Measurements from ENCODE around the gene RANBP9.

The RANBP9 gene

DNA sequence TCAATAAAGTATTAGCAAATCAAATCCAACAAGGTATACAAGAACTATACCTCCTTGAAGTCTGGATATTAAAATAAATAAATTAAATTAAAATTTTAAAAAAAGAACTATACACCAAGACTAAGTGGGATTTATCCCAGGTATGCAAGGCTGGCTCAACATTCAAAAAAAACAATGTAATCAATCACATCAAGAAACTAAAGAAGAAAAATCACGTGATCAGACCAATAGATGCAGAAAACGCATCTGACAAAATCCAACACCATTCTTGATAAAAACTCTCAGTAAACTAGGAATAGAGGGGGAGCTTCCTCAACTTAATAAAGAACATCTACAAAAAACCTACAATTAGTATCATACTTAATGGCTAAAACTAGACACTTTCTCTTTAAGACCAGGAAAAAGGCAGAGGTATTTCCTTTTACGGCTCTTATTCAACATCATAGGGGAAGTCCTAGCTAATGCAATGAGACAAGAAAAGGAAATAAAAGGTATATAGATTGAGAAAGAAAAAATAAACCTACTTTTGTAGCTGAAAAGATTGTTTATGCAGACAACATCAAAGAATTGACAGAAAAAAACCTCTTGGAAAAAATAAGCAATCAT, 35.0 kb downstream of the RANBP9 start:
- no peak for DNase-seq

DNA sequence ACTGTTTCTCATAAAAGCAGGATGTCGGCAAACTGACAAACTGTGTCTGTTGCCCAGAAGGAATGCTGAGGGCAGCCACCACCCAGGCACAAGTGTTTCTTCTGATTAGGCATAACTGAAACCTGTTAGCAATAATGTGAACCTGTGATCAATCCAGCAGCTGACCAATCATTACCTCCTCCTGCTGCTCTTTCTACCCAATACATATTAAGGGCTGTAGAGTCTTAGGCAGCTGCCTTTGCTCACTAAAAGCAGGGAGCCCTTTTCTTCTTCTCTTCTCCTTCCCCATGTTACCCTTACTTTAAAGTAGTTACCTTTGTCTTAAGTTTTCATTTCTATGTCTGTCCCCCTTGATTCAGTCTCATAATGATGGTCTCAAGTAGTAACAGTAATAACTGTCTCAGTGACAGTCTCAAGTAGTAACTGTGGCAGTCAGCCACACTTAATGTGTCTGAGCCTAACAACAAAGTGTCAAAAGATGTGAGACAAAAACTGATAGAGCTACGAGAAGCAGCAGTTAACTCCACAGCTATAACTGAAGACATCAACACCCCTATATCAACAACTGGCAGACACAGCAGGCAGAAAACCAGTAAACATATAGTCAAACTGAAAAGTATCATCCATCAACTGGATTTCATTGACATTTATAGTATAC, 37.0 kb downstream of the RANBP9 start:
- DNase-seq: no peak

DNA sequence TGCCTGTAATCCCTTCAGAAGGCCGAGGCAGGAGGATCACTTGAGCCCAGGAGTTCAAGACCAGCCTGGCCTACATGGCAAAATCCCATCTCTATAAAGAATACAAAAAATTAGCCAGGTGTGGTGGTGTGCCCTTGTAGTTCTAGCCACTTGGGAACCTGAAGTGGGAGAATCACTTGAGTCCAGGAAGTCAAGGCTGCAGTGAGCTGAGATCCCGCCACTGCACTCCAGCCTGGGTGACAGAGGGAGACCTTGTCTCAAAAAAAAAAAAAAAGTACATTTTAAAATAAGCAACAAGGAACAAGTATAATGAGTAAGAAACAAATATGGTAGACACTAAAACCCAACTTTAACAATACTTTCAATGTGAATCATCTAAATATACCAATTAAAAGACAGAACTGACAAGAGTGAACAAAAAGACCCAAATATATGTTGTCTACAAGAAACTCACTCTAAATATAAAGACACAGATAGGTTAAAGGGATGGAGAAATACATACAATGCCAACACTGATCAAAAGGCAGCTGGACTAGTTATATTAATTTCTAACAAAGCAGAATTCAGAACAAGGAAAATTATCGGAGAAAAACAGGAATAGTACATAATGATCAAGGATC, 37.7 kb downstream of the RANBP9 start:
- DNase-seq: no peak

DNA sequence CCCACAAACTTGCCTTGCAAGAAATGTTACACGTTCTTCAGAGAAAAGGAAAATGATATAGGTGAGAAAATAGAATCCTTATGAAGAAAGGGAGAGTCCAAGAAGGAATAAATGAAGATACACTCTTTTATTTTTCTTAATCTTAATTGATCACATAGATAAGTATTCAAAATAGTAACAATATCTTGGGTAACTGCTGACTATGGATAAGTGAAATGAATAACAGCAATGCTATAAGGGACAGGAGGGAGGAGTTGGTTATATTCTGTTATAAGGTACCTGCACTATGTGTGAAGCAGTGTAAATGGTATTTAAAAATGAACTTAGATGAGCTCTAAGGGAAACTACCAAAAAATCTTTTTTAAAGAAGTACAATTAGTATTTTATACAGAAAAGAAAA, 38.3 kb downstream of the RANBP9 start:
- no peak for DNase-seq

DNA sequence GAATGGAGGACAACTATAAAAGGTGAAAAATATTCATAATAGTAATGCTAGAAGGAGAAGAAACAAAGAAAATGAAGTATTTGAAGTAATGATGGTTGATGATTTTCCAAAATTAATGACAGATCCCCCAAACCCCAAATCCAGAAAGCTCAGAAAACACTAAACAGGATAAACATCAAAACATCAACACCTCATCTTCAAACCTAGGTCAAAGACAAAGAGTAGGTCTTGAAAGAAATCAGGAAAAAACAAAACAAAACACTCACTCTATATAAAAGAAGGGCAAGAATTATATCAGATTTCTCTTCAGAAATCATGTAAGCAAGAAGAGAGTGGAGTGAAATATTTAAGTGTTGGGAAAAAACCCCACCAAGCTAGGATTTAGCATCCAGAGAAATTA, 38.7 kb downstream of the RANBP9 start:
- no peak for DNase-seq

DNA sequence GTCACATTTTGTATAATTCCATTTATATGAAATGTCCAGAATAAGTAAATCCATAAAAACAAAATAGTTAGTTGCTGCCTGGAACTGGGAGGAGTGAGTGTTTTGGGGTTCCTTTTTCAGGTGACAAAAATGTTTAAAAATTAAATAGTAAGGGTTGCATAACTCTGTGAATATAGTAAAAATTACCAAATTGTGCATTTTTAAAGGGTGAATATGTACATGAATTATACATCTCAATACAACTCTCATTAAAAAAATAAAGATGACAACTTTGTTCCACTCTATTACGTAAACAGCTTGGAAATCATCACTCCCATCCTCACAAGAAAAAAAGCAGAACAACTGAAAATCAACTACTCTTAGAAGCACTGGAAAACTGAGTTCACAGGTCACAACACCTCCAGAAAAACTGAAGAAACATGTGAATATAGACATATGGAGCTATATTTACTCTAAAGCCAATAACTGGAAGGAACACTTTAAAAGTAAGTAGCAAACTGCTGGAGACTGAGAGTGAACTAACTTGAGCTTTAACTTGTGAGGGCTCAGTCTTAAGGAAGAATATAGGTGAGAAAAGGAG, 40.0 kb downstream of the RANBP9 start:
- no peak for DNase-seq

DNA sequence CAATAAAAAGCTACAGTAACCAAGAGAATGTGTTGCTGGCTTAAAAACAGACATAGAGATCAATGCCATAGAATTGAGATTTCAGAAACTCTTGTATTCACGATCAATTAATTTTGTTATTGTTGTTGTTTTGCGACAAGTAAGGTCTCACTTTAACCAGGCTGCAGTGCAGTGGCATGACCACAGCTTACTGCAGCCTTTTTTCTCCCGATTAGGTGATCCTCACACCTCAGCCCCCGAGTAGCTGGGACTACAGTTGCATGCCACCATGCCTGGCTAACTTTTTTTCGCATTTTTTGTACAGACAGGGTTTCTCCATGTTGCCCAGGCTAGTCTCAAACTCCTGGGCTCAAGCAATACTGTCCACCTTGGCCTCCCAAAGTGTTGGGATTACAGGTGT, 42.2 kb downstream of the RANBP9 start:
- DNase-seq: no peak

DNA sequence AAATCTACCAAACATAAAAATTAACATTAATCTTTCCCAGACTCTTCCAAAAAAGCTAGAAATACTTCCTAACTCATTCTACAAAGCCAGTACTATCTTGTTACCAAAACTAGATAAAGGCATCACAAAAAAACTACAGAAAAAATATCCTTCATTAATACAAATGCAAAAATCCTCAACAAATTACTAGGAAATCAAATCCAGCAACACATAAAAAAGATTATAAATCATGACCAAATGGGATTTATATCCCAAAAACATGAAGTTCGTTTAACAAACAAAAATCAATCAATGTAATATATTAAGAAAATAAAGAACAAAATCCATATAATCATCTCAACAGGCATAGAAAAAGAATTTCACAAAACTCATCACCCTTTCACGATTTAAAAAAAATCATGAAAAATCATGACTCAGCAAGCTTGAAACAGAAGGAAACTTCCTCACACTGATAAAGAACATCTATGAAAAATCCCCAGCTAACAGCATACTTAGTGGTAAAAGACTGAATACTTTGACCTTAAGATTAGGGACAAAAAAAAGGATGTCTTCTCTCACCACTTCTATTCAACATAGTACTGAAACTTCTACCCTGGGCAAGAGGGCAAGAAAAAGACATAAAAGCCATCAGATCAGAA, 43.2 kb downstream of the RANBP9 start:
- no peak for DNase-seq

DNA sequence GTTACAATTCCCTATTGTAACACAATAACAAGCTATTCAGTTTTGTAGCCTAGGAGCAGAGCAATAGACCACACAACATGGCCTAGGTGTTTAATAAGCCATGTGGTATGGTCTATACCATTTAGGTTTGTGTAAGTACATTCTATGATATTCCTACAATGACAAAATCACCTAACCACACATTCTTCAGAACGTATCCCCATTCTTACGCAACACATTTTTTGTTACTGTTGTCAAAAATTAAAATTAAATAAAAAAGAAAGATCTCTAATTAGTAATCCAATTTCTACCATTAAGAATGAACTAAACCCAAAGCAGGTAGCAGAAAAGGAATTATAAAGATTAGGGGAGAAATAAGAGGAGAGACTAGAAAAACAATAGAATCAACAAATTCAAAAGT, 44.0 kb downstream of the RANBP9 start:
- no peak for DNase-seq

DNA sequence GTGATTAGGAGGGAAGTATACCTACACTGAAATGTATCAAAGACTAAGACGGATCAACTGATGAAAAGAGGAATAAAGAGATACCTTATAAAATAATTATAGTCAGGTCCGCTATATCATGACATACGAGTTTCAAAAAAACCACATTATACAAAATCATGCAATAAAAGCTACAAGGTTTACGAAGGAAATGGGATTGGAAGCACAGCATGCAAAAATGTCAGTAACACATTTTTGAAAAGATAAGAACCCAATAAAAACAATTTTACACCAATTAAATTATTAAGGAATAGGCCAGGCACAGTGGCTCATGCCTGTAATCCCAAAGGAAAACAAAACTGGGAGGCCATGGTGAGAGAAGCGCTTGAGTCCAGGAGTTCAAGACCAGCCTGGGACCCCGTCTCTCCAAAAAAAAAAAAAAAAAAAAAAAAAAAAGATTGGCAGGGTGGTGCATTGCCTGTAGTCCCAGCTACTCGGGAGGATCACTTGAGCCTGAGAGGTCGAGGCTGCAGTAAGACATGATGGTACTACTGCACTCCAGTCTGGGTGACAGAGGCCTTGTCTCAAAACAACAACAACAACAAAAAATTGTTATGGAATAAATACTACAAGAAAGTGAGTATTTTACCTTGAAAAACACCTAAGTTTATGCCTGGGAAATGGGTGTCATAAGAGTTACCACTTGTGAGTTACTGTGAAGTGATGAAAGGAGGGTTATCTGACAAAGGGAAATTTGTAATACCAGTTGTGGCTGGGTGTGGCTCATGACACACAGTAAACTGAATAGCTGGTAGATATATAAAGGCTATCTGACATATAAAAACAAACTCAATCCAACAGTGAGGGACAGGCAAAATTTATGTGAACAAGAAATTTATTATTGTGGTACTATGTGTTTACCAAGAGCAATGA, 45.2 kb downstream of the RANBP9 start:
- no peak for DNase-seq

DNA sequence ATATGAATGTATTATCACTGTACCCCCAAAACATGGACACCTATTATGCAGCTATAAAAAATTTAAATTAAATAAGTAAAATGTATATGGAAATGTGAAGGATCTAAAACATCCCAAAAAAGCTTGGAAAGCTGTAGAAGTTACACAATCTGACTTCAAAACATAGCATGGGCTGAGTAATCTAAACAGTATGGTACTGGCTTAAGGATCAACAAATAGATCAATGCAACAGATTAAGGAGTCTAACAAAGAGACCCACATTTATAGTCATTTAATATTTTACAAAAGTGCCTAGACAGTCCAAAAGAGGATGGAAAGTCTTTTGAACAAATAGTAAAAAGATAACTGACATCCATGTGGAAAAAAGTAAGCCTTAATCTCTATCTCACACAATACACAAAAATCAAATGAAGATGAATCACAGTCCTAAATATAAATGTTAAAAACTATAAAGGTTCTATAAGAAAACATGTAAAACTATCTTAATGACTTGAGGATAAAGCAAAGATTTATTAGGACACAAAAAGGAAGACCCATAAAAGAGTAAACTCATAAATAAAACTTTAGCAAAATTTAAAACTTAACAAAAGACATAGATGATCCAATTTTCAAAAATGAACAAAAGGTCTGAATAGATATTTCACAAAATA, 46.8 kb downstream of the RANBP9 start:
- DNase-seq: no peak

DNA sequence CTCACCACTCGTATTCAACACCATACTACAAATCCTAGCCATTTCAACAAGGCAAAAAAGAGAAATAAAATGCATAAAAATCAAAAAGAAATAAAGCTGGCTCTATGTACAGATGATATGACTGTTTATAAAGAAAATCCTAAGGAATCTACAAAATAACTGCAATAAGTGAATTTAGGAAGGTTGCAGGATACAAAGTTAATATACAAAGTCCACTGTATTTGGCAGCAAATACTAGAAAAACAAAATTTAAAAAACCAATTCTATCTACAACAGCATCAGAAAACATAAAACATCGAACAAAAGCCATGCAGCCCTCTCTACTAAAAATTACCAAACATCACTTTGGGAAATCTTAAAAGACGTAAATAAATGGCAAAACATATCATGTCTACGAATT, 47.6 kb downstream of the RANBP9 start:
- no peak for DNase-seq

DNA sequence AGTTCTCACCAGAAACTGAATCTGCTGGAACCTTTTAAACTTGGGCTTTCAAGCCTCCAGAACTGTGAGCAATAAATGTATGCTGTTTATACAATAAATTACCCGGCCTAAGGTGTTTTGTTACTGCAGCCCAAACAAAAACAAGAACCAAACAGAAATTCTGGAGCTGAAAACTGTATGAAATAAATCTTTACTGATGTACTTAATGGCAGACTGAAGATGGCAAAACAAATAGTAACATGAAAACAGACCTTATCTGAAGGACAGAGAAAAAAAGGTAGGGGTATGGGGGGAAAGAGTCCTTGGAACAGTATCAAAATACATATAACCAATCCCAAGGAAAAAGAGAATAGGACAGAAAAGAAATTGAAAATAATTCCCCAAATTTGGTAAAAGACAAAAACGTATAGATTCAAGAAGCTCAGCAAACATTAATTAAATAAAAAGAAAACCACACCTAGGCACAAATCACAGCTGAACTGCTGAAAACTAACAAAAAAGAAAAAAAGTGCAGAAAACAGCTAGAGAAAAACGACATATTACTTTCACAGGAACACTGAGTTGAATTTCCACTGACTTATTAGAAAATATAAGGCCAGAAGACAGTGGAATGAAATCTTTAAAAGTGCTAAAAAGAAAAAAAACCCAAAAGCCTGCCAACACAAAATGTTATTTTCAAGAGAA, 48.8 kb downstream of the RANBP9 start:
- no peak for DNase-seq

DNA sequence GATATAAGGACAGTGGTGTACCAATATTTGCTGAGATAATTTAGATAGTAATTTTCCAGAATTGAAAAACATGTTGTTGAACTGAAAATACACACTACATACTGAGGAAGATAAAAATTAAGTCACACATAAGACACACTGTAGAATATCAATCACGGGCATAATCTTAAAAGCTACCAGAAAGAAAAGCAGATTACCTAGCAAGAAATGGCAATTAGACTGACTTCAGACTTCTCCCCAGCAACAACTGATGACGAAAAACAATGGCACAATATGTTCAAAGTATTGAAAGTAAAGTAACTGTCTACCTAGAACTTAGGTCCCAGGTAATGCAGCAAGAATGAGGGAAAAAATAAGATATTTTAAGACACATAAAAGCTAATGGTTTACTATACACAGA, 50.0 kb downstream of the RANBP9 start:
- DNase-seq: no peak

DNA sequence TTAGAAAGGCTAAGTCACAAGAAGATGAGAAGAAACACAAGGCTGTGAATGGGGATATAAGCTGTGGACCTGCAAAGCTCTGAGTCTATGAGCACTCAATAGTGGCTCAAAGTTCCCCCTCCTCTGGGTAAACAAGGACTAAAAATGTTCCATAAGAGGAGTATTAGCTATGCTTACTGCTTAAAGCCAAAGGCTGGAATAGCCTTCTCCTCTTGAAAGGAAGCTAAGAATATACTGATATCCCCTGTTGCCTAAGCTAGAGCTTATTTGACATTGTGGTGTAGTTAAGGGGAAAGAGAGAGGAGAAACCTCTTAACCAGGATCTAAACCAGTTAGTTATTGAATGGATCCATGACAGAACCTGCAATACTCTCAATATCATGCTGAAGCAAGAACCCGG, 50.7 kb downstream of the RANBP9 start:
- DNase-seq: no peak

DNA sequence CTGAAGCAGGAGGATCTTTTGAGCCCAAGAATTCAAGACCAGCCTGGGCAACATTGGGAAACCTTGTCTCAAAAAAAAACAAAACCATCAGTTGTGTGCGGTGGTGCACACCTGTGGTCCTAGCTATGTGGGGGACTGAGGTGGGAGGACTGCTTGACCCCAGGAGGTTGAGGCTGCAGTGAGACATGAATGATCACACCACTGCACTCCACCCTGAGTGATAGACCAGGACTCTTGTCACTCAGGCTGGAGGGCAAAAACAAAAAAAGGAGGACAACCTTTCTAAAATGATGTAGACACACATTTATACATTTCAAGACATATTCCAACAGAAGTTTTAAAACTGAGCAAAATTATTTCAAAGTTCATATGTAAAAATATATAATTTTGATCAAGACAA, 51.4 kb downstream of the RANBP9 start:
- DNase-seq: no peak

DNA sequence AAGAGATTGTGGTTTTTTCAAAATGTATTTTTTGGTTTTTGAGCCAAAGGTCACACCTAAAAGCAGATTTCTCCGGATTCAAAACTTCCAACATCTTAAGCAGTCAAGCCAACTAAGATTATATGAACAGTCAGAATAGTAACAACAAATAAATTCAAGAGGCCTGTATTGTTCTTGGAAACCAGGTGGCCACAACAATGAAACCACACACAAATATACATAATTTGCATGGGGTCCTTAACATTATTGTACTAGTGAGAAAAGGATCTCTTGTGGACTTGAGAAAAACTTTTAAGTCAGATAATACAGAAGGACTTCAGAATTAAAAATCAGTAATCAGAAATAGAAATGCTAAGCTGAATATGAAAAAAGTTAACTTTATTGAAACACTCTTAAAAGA, 55.9 kb downstream of the RANBP9 start:
- DNase-seq: no peak

DNA sequence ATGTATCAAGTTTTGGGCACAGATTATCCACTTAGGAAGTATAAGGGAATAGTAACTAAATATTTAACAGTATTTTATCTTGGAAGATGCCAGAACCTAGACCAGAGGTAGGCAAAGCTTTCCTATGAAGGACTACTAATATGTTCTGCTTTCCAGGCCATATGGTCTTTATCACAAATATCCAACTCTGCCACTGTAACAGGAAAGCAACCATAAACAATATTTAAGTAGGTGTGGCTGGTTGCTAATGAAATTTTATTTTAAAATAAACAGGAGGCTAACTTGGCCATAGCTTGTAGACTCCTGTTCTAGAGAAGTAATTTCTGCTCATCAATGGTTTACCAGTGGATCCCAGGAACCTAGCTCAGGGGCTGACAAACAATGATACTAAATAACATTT, 57.1 kb downstream of the RANBP9 start:
- no peak for DNase-seq

DNA sequence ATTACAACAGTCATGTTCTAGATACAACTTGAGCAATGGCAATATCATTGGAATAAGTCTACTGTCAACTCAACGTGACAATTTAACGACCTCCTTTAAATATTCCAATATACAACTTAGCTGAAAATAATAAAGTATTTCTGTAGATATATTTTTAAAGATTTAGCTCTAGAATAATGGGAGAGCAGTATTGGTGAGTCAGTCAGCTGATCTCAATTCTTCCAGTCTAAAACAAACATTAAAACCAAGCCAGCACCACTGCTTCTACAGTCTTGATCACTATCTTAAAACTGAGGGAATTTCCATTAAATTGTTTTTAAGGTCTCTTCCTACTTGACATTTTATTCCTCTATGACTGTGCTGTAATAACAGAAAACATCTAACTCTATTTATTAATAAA, 58.3 kb downstream of the RANBP9 start:
- DNase-seq: no peak

DNA sequence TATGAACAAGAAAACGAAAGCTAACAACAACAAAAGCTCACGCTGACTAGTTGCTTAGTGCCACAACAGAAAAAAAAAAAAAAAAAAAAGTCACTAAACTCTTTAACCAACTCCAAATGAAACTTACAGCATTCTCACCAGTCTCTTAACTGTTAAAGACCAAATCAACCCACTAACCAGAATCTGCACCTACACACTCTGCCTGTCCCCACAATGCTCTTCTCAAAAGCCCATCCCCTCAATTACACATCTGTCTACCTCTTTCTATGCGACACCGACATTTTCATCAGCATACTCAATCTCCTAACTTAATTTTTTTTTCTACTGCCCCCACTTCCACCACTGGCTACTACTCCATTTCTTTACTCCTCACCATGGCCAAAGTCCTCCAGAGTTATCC, 62.2 kb downstream of the RANBP9 start:
- no peak for DNase-seq

DNA sequence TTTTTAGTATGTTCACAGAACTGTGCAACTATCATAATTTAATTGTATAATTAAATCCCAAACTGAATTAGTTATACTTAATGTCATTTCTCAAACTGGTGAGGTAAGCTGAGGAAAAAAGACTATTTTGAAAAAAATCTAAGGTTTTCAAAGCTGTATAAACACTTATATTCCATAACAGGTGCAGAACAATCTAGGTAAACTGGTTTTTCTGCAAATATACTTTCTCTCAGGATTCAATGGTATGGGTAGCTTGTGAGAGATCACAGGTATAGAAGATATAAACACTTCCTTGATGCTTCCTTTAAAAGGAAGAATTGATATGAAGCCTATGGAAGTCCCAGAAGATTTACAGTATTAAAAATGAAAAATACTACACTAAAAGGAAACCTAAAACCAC, 62.8 kb downstream of the RANBP9 start:
- no peak for DNase-seq

DNA sequence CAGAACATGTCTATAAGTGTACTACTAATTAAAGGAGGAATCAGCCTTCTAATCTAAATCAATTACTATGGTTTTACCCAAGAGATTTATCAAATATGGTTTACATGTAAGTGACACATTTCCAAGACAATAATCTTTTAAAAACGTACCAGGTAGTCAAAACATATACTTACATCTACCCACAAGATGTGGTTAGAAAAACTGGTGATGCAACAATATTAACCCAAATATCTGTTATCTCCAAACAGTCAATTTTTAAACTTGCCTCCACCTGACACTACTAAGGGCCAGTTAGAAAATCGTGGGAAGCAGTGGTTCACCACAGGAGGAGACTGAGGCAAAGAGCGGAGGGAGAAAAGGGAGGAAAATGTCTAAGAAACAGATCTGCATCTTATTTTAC, 68.5 kb downstream of the RANBP9 start:
- DNase-seq: no peak

All from NCI-H146 (cell line).